HTR-8/SVneo (cell line): ENCODE data around the gene GALNT9.

ENCODE experiments used
- DNase-seq: peaks from one replicate; pipeline ENCODE4 v3.0.0; 2011; ENCODE audit warnings: low spot score, mixed read lengths; ENCODE audit not compliant: insufficient read length
- FAIRE-seq: peaks from 2 replicates; lab custom pipeline; 2011; peaks lifted over from hg19 to GRCh38; lab: Jason Lieb, UNC

The GALNT9 gene

GRCh38 chr12:132329720-132330548, 545 bp upstream of the GALNT9 start:
- no peak for DNase-seq
- FAIRE-seq: no peak

- no peak for FAIRE-seq
These were observed 933 bp downstream of the GALNT9 start for GRCh38 chr12:132328282-132329029.

GRCh38 chr12:132327336-132328171, 1.8 kb downstream of the GALNT9 start:
- DNase-seq (peak; percentile 76), FAIRE-seq (peak; percentile 65)

More at GRCh38 chr12:132328282-132329029, 933 bp downstream of the GALNT9 start:
- DNase-seq: no peak

DNA sequence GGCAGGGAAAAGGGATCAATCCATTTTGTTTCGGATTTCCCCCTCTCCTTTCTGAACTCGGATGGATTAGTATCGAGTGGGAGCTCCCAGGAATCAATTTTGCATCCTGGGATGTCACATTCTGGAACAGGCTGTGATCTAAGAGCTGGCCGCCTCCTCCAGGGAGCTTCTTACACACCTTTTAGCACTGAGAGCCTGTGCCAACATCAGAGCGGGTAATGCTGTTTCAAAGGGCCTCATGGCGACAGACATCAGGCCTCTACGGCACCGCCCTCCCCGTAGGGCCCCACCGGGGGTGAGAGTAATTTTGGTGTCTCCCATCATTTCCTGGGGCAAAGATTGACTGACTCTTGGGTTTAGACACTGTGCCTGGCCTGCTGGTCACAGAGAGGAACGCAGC, 2.7 kb downstream of the GALNT9 start:
- no peak for FAIRE-seq

GRCh38 chr12:132325733-132326130, 3.7 kb downstream of the GALNT9 start:
- DNase-seq (no peak), FAIRE-seq (no peak)

More for the DNA sequence above, 2.7 kb downstream of the GALNT9 start:
- DNase-seq: no peak

DNA sequence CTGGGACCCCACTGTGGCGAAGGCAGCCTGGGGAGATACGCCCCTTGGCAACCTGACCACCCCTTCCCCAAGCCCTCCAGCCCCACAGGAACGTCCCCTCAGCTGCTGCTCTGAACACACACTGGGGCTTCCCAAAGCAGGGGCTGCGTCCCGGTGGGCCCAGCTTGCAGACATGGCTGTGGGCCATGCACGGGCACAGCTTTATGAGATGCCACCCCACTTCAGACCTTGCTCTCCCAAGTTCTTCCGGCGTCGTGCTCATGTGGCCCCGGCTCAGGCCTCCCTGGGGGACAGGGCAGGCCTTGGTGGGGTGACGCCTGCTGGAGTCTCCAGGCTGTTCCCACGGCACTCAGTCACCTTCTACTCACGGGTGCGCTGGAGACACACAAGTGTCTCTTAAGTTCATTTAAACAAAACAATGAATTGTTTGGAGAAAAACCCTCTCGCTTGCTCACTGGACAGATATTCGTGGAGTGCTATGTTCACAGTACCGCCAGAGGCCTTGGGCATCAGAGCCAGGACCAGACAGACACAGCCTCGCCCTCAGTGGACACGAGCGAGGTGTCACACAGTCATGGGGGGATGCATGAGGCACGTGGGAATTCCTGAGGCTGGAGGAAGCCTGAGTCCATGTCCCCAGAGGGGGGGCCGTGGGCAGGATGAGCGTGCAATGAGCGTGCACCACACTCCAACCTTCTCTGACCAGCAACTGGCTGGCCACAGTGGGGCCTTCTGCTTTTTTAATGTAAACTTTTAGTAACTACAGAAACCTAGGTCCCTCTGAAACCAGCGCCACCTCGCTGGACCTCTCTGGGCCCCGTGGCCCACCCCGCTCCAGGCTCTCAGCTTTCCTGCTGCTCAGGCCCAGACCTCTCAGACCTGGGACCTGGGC, 4.3 kb downstream of the GALNT9 start:
- DNase-seq (no peak), FAIRE-seq (no peak)

DNA sequence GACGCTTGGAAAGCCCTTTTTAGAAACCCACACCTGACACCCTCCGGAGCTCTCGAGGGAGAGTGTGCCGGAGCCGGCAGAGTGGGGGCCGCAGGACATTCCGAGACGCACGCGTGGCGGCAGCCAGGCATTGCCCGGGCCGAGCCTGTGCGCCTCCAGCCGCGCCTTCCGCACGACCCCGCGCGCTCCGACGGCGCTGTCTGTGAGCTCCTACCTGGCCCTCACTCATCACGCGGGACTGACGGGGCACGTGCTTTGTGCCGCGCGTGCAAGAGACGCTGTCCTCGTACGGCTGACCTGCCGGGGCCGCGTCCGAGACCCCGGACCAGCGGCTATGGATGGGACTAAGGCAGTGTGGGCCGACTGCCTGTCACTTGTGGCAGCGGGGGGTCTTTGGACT, 5.2 kb downstream of the GALNT9 start:
- DNase-seq: no peak
- no peak for FAIRE-seq

GRCh38 chr12:132323171-132324010, 6.0 kb downstream of the GALNT9 start:
- no peak for DNase-seq

DNA sequence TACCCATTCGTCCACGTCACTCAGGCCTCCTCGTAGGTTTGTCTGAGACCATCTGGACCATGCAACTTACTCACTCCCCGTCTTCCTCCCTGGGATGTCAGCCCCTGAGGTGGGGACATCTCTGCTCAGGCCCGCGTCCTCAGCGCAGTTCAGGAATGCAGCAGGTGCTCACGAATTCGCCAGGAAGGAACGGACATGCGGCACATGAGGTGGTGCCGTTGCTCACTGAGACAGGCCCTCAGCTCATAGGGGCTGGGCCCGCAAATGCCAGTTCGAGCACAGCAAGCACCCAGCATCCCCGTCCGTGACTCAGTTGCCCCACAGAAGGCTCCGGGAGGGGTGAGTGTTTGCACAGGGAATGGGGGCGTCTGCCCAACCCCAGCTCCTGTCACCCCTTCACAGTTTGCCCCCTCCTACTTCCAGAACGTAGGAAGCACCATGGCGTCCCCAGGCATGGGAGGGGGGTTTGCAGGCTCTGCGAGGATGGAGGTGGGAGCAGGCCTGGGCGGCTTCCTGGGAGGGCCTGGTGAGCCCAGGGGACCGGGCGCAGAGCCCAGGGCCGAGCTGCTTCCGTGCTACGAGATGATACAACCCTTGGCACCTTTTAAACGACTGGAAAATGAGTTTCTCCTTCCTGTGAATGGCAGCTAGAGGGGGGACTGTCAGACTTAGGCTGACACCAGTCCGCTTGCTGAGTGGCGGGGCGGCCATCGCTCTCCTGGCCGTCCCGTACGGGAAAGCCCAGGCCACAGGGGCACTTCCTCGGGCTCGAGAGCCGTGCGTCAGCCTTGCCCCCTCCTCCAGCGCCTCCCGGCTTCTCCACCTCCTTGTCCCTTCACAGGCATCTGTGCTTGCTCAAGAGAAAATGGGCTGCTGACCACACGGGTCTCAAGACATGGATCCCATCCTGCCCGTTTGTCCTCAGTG, 6.9 kb downstream of the GALNT9 start:
- no peak for FAIRE-seq
- no peak for DNase-seq

More at GRCh38 chr12:132323171-132324010, 6.0 kb downstream of the GALNT9 start:
- FAIRE-seq: no peak

GRCh38 chr12:132321321-132322118, 7.9 kb downstream of the GALNT9 start:
- DNase-seq: no peak
- FAIRE-seq: no peak

DNA sequence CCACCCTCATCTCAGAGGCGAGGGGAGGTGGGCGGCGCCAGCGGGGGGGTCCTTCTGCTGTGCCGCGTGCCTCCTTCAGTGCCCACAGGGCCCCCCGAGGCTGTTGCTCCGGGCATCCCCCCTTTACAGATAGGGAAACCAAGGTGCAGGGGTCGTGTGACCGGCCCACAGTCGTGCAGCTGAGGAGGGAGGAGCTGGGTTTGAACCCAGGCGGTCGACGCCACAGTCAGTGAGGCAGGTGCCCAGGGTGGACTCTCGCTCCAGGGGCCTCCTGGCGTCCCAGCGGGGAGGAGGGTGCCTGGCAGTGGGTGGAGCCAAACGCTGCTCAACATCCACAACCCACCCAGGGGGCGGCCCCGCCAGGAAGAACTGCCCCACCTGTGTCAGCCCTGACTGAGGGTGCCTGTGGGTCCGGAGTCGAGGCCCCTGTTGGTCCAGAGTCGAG, 8.6 kb downstream of the GALNT9 start:
- no peak for FAIRE-seq

DNA sequence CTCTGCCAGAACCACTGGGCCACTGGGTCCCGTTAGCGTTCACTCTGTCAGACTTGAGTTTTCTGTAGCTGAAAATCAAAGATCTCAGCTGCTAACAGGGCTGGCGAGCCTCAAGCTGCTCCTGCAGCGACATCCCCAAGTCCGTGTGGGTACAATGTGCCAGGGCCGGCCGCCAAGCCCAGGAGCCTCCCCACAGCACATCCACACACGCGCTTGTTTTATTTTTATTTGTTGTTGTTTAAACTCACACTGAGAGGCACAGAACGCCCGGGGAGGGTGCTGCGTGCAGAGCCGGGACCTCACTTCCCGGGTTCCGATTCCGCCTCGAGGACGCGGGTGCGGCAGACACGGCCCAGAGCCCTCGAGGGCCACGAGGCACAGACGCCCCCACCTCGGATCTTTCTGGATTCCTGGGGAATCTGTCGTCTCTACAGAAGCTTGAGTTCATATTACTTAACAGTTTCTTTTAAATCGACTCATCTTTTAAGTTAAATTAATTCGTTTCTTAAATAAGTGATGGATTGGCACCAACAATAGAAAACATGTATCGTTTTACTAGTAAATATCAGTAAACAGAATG, 9.3 kb downstream of the GALNT9 start:
- DNase-seq: no peak
- FAIRE-seq: no peak

More for the DNA sequence above, 8.6 kb downstream of the GALNT9 start:
- no peak for DNase-seq

- FAIRE-seq (no peak), DNase-seq (no peak)
These were observed 9.9 kb downstream of the GALNT9 start for GRCh38 chr12:132319359-132319950.

DNA sequence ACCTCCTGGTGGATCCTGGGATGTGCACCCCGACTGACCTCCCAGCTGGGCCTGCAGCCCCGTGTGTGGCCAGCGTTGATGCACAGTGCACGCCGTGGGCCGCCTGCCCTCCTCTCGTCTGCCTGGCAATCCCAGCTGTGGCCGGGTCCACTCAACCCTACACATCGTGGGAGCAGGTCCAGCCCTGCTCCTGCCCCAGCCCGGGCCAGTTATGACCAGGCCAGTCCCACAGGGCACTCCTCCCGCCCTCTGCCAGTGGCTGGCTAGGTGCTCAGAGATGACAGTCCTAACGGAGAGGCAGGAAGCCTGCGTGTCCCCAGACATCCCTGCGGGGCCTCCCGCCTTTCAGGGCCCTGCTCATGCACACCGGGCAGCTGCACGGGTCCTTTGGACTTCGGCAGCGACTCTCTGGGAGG, 10.8 kb downstream of the GALNT9 start:
- DNase-seq (no peak), FAIRE-seq (no peak)

- no peak for DNase-seq
- FAIRE-seq: no peak
These were observed 11.3 kb downstream of the GALNT9 start for GRCh38 chr12:132318135-132318534.
